IMR-90 (cell line): Measurements from ENCODE around the gene CFAP73. TPM values are rescaled to one million over a fixed set of nuclear protein-coding genes. Genes with fewer than 3 reads are reported as not detected.

Experiments
- ATAC-seq: fragments of 200-7000 bp; cut with Tn5 transposase; 2 replicates; pipeline ENCODE4 v1.9.1; 2020; ENCODE audit warnings: low read depth, mild to moderate bottlenecking, moderate library complexity
- BruUV-seq: library from RNA; stranded (reverse); fragments of 400-500 nt; replicated peaks from 2 replicates; lab custom pipeline; 2021; lab: Mats Ljungman, UMichigan
- CTCF ChIA-PET: fragments of 300-600 bp; formaldehyde crosslinking; extraction: SDS; loops from one replicate; lab custom pipeline; 2021; ENCODE audit warnings: antibody characterized with exemption; lab: Yijun Ruan, JAX
- POLR2A ChIA-PET: fragments of 300-600 bp; sonication (Branson Sonifier 250); formaldehyde crosslinking; loops from one replicate; lab custom pipeline; 2022; ENCODE audit warnings: antibody characterized with exemption; ENCODE audit not compliant: unreplicated experiment; lab: Charles Lee
- DNase-seq: peaks from one replicate; pipeline ENCODE4 v3.0.0; 2013
- H2AFZ ChIP-seq: replicated peaks from 2 replicates; pipeline ENCODE3; 2013; ENCODE audit warnings: low read length, mild to moderate bottlenecking; ENCODE audit not compliant: poor library complexity
- H2AK5ac ChIP-seq: 2 replicates; pipeline ENCODE4 v1.6.1; 2013; ENCODE audit warnings: low read depth, low read length, inconsistent platforms
- H2AK9ac ChIP-seq: replicated peaks from 2 replicates; pipeline ENCODE3; 2013; ENCODE audit warnings: mild to moderate bottlenecking, low read depth, low read length, moderate library complexity; ENCODE audit not compliant: poor library complexity
- H2BK120ac ChIP-seq: 2 replicates; pipeline ENCODE4 v1.6.1; 2013; ENCODE audit warnings: low read depth, low read length, inconsistent platforms
- H2BK15ac ChIP-seq: 3 replicates; pipeline ENCODE4 v1.6.1; 2013; ENCODE audit warnings: low read depth, low read length, inconsistent platforms
- H2BK20ac ChIP-seq: 2 replicates; pipeline ENCODE4 v1.6.1; 2013; ENCODE audit warnings: low read depth, mild to moderate bottlenecking, inconsistent platforms, low read length, moderate library complexity
- H2BK5ac ChIP-seq: 2 replicates; pipeline ENCODE4 v1.6.1; 2013; ENCODE audit warnings: mild to moderate bottlenecking, low read depth, low read length, inconsistent platforms; ENCODE audit not compliant: poor library complexity, severe bottlenecking
- H3K14ac ChIP-seq: replicated peaks from 2 replicates; pipeline ENCODE4 v1.6.1; 2013; ENCODE audit warnings: low read depth, low read length, inconsistent platforms
- H3K18ac ChIP-seq: 2 replicates; pipeline ENCODE4 v1.6.1; 2013; ENCODE audit warnings: low read depth, low read length, control low read depth
- H3K23ac ChIP-seq: 2 replicates; pipeline ENCODE4 v1.6.1; 2013; ENCODE audit warnings: low read depth, low read length, inconsistent platforms
- H3K27ac ChIP-seq: 2 replicates; pipeline ENCODE4 v1.5.1; 2013; ENCODE audit warnings: mild to moderate bottlenecking, control low read depth, low read length; ENCODE audit not compliant: insufficient read depth
- H3K27me3 ChIP-seq: 2 replicates; pipeline ENCODE4 v1.6.1; 2013; ENCODE audit warnings: low read length; ENCODE audit not compliant: control insufficient read depth, insufficient read depth
- H3K36me3 ChIP-seq: 2 replicates; pipeline ENCODE4 v1.6.1; 2013; ENCODE audit warnings: low read length, mixed read lengths; ENCODE audit not compliant: control insufficient read depth, insufficient read depth
- H3K4ac ChIP-seq: 2 replicates; pipeline ENCODE4 v1.6.1; 2013; ENCODE audit warnings: low read depth, low read length, inconsistent platforms
- H3K4me1 ChIP-seq: 2 replicates; pipeline ENCODE4 v1.6.1; 2013; ENCODE audit warnings: low read length, mixed read lengths; ENCODE audit not compliant: control insufficient read depth, insufficient read depth
- H3K4me2 ChIP-seq: 2 replicates; pipeline ENCODE4 v1.6.1; 2013; ENCODE audit warnings: low read depth, mild to moderate bottlenecking, control low read depth, low read length, moderate library complexity
- H3K4me3 ChIP-seq: 2 replicates; pipeline ENCODE4 v1.5.1; 2013; ENCODE audit warnings: low read depth, mild to moderate bottlenecking, control low read depth, low read length, moderate library complexity; ENCODE audit not compliant: insufficient read depth
- H3K56ac ChIP-seq: 2 replicates; pipeline ENCODE4 v1.6.1; 2013; ENCODE audit warnings: low read length, inconsistent platforms; ENCODE audit not compliant: insufficient read depth; ENCODE audit errors: extremely low read depth
- H3K79me1 ChIP-seq, 2 experiments: 2 replicates each; pipeline ENCODE4 v1.6.1; 2013; ENCODE audit warnings: low read length in 2 of 2, inconsistent platforms in 1 of 2, low read depth in 1 of 2
- H3K9ac ChIP-seq: 2 replicates; pipeline ENCODE4 v1.6.1; 2013; ENCODE audit warnings: low read depth, low read length, control low read depth
- H3K9me1 ChIP-seq: 2 replicates; pipeline ENCODE4 v1.6.1; 2013; ENCODE audit warnings: low read length, inconsistent platforms; ENCODE audit not compliant: insufficient read depth
- H3K9me3 ChIP-seq: 2 replicates; pipeline ENCODE4 v1.6.1; 2013; ENCODE audit warnings: low read length; ENCODE audit not compliant: control insufficient read depth, insufficient read depth
- H4K20me1 ChIP-seq: 2 replicates; pipeline ENCODE4 v1.6.1; 2013; ENCODE audit warnings: low read length, inconsistent platforms; ENCODE audit not compliant: insufficient read depth
- H4K5ac ChIP-seq: 2 replicates; pipeline ENCODE4 v1.6.1; 2013; ENCODE audit warnings: mild to moderate bottlenecking, low read depth, low read length, control low read depth
- H4K8ac ChIP-seq, 2 experiments: 2 replicates each; pipeline ENCODE4 v1.6.1; 2013; ENCODE audit warnings: low read depth in 2 of 2, low read length in 2 of 2, control low read depth in 1 of 2, inconsistent platforms in 1 of 2
- H4K91ac ChIP-seq: 2 replicates; pipeline ENCODE4 v1.6.1; 2013; ENCODE audit warnings: low read depth, low read length, inconsistent platforms; ENCODE audit not compliant: insufficient read depth
- BHLHE40 ChIP-seq: fragments of 150-350 bp; IDR thresholded peaks from 2 replicates; pipeline ENCODE4 v1.6.1; 2016; ENCODE audit warnings: mild to moderate bottlenecking, low read depth, low read length
- CEBPB ChIP-seq: IDR thresholded peaks from 2 replicates; pipeline ENCODE4 v1.6.1; 2012; ENCODE audit warnings: low read depth, low read length, improper control_type of control experiment
- CHD1 ChIP-seq: IDR thresholded peaks from 2 replicates; pipeline ENCODE4 v1.6.1; 2012; ENCODE audit warnings: low read depth, low read length, improper control_type of control experiment
- FOS ChIP-seq: fragments of 150-350 bp; IDR thresholded peaks from 2 replicates; pipeline ENCODE4 v1.6.1; 2016; ENCODE audit warnings: low read depth, low read length
- MAFK ChIP-seq: IDR thresholded peaks from 2 replicates; pipeline ENCODE4 v1.6.1; 2012; ENCODE audit warnings: low read depth, low read length, improper control_type of control experiment
- MAZ ChIP-seq: IDR thresholded peaks from 2 replicates; pipeline ENCODE4 v1.6.1; 2012; ENCODE audit warnings: low read depth, mild to moderate bottlenecking, low read length, improper control_type of control experiment, moderate library complexity, borderline replicate concordance
- MXI1 ChIP-seq: IDR thresholded peaks from 2 replicates; pipeline ENCODE4 v1.6.1; 2012; ENCODE audit warnings: low read depth, mild to moderate bottlenecking, low read length, moderate library complexity, borderline replicate concordance
- NFE2L2 ChIP-seq: fragments of 150-350 bp; IDR thresholded peaks from 2 replicates; pipeline ENCODE4 v1.6.1; 2016; ENCODE audit warnings: low read depth, mild to moderate bottlenecking, low read length
- POLR2A ChIP-seq: IDR thresholded peaks from 2 replicates; pipeline ENCODE4 v1.6.1; 2012; ENCODE audit warnings: mild to moderate bottlenecking, low read depth, low read length
- RAD21 ChIP-seq: IDR thresholded peaks from 2 replicates; pipeline ENCODE4 v1.6.1; 2012; ENCODE audit warnings: low read length, improper control_type of control experiment
- RFX5 ChIP-seq: IDR thresholded peaks from 2 replicates; pipeline ENCODE4 v1.8.0; 2012; ENCODE audit warnings: low read depth, mild to moderate bottlenecking, low read length, moderate library complexity
- SMC3 ChIP-seq: fragments of 150-350 bp; IDR thresholded peaks from 2 replicates; pipeline ENCODE4 v1.6.1; 2016; ENCODE audit warnings: low read depth, mild to moderate bottlenecking, antibody characterized with exemption, low read length, moderate library complexity
- WGBS, 2 experiments: methylation state at CpG; one replicate each; pipeline versions ENCODE4 v1.1.5 to v1.1.7; 2013; ENCODE audit warnings: missing lambda C conversion rate in 2 of 2; ENCODE audit not compliant: insufficient read length in 1 of 2; ENCODE audit errors: extremely low coverage in 2 of 2; 5-methylcytosine and 5-hydroxymethylcytosine counted together
- dilution Hi-C: fragments of 300-500 bp; cut with HindIII; formaldehyde crosslinking; loops from one replicate; pipeline ENCODE4 v1.14.3; 2018; ENCODE audit warnings: low sequenced_read_pairs; ENCODE audit not compliant: unreplicated experiment
- in situ Hi-C: fragments of 300-500 bp; cut with MboI; formaldehyde crosslinking; loops from 3 replicates; pipeline ENCODE4 v1.14.3; 2019; ENCODE audit warnings: low sequenced_read_pairs, inconsistent platforms, mixed read lengths
- intact Hi-C: fragments of 100-400 bp; cut with micrococcal nuclease; formaldehyde crosslinking; loops from 2 replicates; pipeline ENCODE4 v1.10.0; 2022
- polyA plus RNA-seq, 3 experiments: library from polyadenylated mRNA; depleted of rRNA; stranded (reverse); fragments of >200 nt; gene quantifications; 2 replicates each; pipeline ENCODE4 v1.2.3, GENCODE V29; 2012; ENCODE audit warnings: low replicate concordance in 1 of 3
- total RNA-seq: library from RNA; depleted of rRNA; stranded (reverse); fragments of >200 nt; gene quantifications from 2 replicates; pipeline ENCODE4 v1.2.3, GENCODE V29; 2012
- TF ChIP-seq, protein P1 (sequence below): fragments of 150-350 bp; IDR thresholded peaks from 2 replicates; pipeline ENCODE4 v1.6.1; 2017; ENCODE audit warnings: mild to moderate bottlenecking, antibody characterized with exemption, low read length, low read depth
- TF ChIP-seq, protein P2 (sequence below): conservative IDR thresholded peaks from 2 replicates; pipeline ENCODE4 v1.5.1; 2012; ENCODE audit warnings: mild to moderate bottlenecking, low read depth, low read length, improper control_type of control experiment

The CFAP73 gene
- total and polyA plus RNA-seq, 2 of the 4 experiments (the other 2 are of a cell fraction): not detected

DNA sequence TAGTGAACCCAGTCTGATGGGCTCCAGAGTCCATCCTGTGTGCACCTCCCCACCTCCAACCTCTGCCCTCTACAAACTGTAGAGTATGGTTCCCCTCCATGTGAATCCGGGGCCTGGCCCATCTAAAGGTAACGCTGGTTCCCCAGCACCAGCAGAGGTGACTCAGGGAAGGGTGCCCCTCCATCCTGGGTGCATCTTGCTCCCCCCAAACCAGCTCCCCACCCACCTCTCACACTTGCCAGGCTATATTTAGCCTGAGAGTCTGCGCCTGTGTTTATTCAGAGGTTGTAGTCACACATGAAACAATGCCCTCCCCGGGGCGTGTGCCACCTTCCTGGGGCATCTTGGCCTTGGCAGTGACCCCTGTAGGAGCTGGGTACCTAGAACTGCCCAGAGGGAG is 40.2 kb upstream of the CFAP73 start:
- H3K9ac ChIP-seq: no peak overlapping the region
- no peak overlapping the region for H2AK9ac ChIP-seq
- dilution Hi-C loops: no loop called here
- POLR2A ChIA-PET: no interaction called here
- no peak overlapping the region for H2BK20ac ChIP-seq
- H4K20me1 ChIP-seq: no peaks in the 10 kb centered on the region
- ATAC-seq (no peak), DNase-seq (no peak)
- TF ChIP-seq BHLHE40: no peak
- TF ChIP-seq RFX5: no peak
- TF ChIP-seq POLR2A: no peak
- TF ChIP-seq MAFK: no peak
- TF ChIP-seq SMC3: no peak
- TF ChIP-seq, protein P1, sequence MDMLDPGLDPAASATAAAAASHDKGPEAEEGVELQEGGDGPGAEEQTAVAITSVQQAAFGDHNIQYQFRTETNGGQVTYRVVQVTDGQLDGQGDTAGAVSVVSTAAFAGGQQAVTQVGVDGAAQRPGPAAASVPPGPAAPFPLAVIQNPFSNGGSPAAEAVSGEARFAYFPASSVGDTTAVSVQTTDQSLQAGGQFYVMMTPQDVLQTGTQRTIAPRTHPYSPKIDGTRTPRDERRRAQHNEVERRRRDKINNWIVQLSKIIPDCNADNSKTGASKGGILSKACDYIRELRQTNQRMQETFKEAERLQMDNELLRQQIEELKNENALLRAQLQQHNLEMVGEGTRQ: no peak
- no peak for TF ChIP-seq MXI1
- TF ChIP-seq NFE2L2: no peak
- no peak for TF ChIP-seq MAZ
- TF ChIP-seq CHD1: no peak
- TF ChIP-seq CEBPB: no peak
- TF ChIP-seq RAD21: no peak
- TF ChIP-seq, protein P2, sequence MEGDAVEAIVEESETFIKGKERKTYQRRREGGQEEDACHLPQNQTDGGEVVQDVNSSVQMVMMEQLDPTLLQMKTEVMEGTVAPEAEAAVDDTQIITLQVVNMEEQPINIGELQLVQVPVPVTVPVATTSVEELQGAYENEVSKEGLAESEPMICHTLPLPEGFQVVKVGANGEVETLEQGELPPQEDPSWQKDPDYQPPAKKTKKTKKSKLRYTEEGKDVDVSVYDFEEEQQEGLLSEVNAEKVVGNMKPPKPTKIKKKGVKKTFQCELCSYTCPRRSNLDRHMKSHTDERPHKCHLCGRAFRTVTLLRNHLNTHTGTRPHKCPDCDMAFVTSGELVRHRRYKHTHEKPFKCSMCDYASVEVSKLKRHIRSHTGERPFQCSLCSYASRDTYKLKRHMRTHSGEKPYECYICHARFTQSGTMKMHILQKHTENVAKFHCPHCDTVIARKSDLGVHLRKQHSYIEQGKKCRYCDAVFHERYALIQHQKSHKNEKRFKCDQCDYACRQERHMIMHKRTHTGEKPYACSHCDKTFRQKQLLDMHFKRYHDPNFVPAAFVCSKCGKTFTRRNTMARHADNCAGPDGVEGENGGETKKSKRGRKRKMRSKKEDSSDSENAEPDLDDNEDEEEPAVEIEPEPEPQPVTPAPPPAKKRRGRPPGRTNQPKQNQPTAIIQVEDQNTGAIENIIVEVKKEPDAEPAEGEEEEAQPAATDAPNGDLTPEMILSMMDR: no peak
- no peak for TF ChIP-seq FOS
- BruUV-seq: no TSS peak
- no peak overlapping the region for H3K4me2 ChIP-seq
- H2AFZ ChIP-seq: no peak overlapping the region
- CTCF ChIA-PET: no interaction called here
- no peak overlapping the region for H4K8ac ChIP-seq
- H2BK5ac ChIP-seq: no peak overlapping the region
- H4K91ac ChIP-seq: no peak overlapping the region
- no peak overlapping the region for H3K14ac ChIP-seq
- no peaks in the 10 kb centered on the region for H3K9me3 ChIP-seq
- H3K18ac ChIP-seq: no peak overlapping the region
- no peak overlapping the region for H2AK5ac ChIP-seq
- 69% methylated on average over 2 of the region's 5 CpGs; no CpG with 5 or more reads in 1 of the 2 experiments for WGBS, 2 experiments
- no peak overlapping the region for H3K4me3 ChIP-seq
- H3K36me3 ChIP-seq: no peaks in the 10 kb centered on the region
- intact Hi-C loops: no loop called here
- in situ Hi-C loops: no loop called here
- H3K4me1 ChIP-seq: no peaks in the 10 kb centered on the region
- no peak overlapping the region for H2BK15ac ChIP-seq
- H3K9me1 ChIP-seq: no peaks in the 10 kb centered on the region
- peaks cover 4% of the 10 kb centered on the region; the same call in 1 of the 2 replicates for H3K27me3 ChIP-seq
- no peak overlapping the region for H3K23ac ChIP-seq
- no peak overlapping the region for H4K5ac ChIP-seq
- H2BK120ac ChIP-seq: no peak overlapping the region
- no peak overlapping the region for H3K56ac ChIP-seq
- H3K4ac ChIP-seq: no peak overlapping the region
- H3K79me1 ChIP-seq: no peaks in the 10 kb centered on the region
- H3K27ac ChIP-seq: no peak overlapping the region
